T-helper 2 cell treated with Interferon-gamma antibody and Interleukin-4, amounts not matched to agents 100 ng/mL and 5 ng/mL, for 36 hours (primary cell): Measurements from ENCODE around the gene CD99. TPM values are rescaled to one million over a fixed set of nuclear protein-coding genes. Genes with fewer than 3 reads are reported as not detected.

ENCODE experiments used
- intact Hi-C: fragments of 100-400 bp; cut with micrococcal nuclease; formaldehyde crosslinking; loops from one replicate; pipeline ENCODE4 v1.15.1; 2023
- total RNA-seq: library from RNA; stranded (reverse); gene quantifications from 2 replicates; pipeline ENCODE4 v1.2.3, GENCODE V29; 2022

CD99 gene
- total RNA-seq, 1 donor from 2014 or later: 375 TPM

GRCh38 chrX:2697741-2698299, 6.7 kb downstream of the CD99 start:
- intact Hi-C loops: loop anchor here (5.0 kb wide), 2 partner anchors 1014 to 1491 kb away; partner anchors contain the start of gene PRKX

- intact Hi-C loops: loop anchor here (5.0 kb wide), 2 partner anchors 1014 to 1491 kb away; partner anchors contain the start of gene PRKX
Observed at GRCh38 chrX:2698604-2699003, 7.5 kb downstream of the CD99 start.

- intact Hi-C loops: loop anchor here (5.0 kb wide), 2 partner anchors 1012 to 1493 kb away; partner anchors contain the start of gene PRKX
Observed at GRCh38 chrX:2699959-2700358, 8.9 kb downstream of the CD99 start.

GRCh38 chrX:2700405-2701320, 9.6 kb downstream of the CD99 start:
- intact Hi-C loops: no loop called here

DNA sequence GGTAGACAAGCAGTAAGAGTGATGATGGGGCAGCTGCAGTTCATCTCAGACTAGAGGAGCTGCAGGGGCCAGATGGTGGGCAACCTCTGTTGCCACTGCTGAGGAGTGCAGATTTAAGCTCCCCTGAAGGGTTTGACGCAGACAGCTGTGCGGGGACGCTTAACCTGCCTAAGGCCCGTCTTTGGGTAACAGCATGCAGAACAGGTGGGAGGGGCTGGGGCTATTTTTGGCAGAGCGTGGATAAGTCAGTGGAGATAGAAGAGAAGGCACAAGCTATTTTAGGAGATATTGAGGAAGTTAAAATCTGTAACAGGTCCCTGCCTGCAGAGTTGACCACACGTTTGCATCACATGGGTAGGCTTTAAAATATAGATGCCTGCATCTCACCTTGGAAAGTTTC, 10.5 kb downstream of the CD99 start:
- intact Hi-C loops: no loop called here

DNA sequence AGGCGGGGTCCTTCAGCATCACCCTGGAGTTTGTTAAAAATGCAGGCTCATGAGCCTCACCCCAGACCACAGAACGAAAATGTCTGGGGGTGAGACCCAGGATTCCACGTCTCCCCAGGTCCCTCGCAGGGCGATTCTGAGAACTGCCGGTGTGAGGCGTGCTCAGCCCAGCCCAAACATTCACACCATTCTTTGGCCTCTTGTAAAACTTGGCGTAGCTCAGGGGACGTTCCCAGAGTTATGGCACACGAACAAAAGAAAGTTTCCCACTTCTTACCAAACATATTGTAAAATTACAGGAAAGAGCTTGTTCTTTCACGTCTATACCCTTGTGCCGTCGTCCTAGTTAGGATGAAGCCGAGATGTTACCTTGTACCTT, 12.9 kb downstream of the CD99 start:
- intact Hi-C loops: no loop called here

- intact Hi-C loops: no loop called here
Observed at GRCh38 chrX:2705046-2705832, 14.1 kb downstream of the CD99 start.

GRCh38 chrX:2707334-2707760, 16.3 kb downstream of the CD99 start:
- intact Hi-C loops: loop anchor here (1.0 kb wide), 1 partner anchor 11 kb away; no protein-coding TSS in a partner anchor

GRCh38 chrX:2708021-2708420, 16.9 kb downstream of the CD99 start:
- intact Hi-C loops: no loop called here

- intact Hi-C loops: no loop called here
Observed at GRCh38 chrX:2708592-2709188, 17.6 kb downstream of the CD99 start.

DNA sequence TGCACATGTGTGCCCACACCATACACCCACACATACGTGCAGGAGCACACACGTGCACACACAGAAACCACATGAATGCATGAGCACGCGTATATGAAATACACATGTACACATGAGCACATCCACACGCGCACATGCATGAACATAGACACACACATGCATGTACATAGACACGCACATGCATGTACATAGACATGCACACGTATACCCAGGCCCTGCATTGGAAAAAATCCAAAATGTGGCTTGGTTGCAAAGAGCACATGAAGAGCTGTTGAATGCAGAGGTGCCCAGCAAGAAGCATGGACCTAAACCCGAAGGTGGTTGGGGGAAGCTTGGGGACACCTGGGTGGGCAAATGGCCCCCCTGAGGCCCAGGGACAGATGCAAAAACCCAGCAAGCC, 18.5 kb downstream of the CD99 start:
- intact Hi-C loops: no loop called here

DNA sequence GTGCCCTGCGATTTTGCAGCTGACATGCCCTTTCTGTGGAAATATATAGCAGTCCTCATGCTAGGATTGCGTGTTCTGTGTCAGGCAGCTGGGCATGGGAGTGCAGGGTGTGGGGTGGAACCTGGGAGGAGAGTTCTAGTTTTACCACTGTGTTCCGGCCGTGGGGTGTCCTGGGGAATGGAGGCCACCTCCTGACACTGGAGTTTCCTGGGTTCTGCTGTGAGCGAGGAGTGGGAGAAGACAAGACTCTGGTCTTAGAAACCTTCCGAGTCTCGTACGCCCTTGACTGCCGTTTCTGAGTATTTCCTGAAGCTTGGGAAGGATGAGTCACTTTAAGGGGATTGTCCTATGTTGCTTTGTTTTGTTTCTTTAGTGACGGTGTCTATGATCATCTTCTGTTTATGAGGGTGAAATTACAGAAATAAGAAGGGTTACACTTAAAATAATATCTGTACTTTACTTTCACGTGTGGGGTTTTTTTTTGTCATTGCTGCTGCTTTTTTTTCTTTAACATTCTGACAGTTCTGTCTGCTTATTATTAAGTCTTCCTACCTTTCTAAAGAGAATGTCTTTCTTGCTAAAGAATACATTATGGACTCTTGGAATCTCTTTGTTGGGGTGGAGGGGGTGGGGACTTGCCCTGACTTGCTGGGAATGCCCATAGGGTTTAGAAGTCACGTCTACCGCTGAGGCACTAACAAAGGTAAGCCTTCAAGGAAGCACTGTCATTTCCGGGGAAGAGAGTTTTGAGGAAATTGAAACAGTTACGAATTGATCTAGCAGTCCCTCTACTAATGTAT, 19.1 kb downstream of the CD99 start:
- intact Hi-C loops: no loop called here

DNA sequence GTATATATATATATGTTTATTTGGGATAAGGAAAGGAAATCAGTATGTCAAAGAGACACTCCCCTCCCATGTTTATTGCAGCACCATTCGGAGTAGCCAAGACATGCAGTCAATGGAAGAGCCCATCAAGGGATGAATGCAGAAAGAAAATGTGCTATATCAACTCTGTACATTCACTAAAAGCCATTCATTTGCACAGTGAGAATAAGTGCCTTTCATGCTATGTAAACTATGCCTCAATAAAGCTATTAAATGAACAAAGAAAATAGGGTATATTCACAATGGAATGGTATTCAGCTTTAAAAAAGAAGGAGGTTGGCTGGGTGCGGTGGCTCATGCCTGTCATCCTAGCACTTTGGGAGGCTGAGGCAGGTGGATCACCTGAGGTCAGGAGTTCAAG, 20.3 kb downstream of the CD99 start:
- intact Hi-C loops: no loop called here

GRCh38 chrX:2712428-2712827, 21.3 kb downstream of the CD99 start:
- intact Hi-C loops: no loop called here

- intact Hi-C loops: no loop called here
Observed at GRCh38 chrX:2712890-2713840, 22.1 kb downstream of the CD99 start.

DNA sequence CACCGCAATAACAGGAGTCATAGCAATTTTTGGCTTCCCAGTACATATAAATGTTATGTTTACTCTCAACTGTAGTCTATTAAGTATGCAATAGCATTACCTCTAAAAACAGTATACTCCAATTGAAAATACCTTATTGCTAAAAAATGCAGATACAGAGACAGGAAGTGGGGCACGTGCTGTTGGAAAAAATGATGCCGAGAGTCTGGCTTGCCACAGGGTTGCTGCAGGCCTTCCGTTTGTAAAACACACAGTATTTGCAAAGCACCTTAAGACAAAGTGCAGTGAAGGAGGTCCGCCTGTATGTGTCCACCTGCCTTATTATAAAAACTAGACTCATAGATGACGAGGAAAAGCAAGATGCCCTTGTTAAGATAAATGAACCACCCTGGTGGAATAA, 23.5 kb downstream of the CD99 start:
- intact Hi-C loops: no loop called here

DNA sequence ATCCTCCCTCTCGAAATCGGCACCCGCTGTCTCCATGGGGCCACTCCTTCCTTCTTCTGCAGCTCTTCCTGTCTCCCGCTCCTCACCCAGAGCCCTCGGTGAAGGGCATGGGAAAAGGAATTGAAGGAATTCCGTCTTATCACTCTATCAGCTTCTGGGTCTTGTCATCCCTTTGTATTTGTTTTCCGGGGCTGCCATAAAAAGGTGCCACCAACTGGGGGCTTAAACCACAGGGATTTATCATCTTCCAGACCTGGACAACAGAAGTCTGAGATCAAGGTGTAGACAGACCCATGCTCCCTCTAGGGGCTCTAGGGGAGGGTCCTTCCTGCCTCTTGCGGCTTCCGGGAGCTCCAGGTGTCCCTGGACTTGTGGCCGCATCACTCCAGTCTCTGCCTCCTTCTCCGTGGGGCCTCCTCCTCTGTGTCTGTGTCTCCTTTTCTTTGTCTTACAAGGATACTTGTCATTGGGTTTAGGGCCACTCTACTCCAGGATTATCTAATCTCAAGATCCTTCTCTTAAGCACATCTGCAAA, 24.0 kb downstream of the CD99 start:
- intact Hi-C loops: no loop called here

GRCh38 chrX:2717312-2717711, 26.2 kb downstream of the CD99 start:
- intact Hi-C loops: no loop called here

DNA sequence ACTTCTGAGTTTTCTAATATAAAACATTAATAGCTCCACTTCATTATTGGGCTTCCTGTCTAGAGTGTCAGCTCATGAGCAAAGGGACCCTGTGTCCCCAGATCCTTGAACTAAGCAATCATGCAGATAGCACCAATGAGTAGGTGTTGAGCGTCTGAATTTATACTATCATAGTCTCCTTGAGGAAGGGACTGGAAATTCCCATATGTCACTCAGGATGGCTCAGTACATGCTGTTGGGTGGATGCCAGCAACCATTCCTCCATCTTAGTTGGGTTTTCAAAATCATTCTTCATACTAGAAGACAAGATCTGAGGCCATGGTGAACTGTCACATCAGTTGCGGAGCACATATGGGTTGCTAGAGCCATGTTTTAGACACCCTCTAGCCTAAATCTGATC, 27.7 kb downstream of the CD99 start:
- intact Hi-C loops: no loop called here
